Middle frontal gyrus (tissue), 1 donor: ENCODE results near the gene UHRF1.
"Not testable (repeated sequence)": the region's sequence is repeated elsewhere in the genome, so short reads cannot be mapped to it uniquely, and the experiment has no call there.

Experiments used
- DNase-seq: peaks from one replicate; pipeline ENCODE4 v3.0.0-alpha.2; 2015; ENCODE audit warnings: low spot score; ENCODE audit errors: extremely low spot score

UHRF1 gene

DNA sequence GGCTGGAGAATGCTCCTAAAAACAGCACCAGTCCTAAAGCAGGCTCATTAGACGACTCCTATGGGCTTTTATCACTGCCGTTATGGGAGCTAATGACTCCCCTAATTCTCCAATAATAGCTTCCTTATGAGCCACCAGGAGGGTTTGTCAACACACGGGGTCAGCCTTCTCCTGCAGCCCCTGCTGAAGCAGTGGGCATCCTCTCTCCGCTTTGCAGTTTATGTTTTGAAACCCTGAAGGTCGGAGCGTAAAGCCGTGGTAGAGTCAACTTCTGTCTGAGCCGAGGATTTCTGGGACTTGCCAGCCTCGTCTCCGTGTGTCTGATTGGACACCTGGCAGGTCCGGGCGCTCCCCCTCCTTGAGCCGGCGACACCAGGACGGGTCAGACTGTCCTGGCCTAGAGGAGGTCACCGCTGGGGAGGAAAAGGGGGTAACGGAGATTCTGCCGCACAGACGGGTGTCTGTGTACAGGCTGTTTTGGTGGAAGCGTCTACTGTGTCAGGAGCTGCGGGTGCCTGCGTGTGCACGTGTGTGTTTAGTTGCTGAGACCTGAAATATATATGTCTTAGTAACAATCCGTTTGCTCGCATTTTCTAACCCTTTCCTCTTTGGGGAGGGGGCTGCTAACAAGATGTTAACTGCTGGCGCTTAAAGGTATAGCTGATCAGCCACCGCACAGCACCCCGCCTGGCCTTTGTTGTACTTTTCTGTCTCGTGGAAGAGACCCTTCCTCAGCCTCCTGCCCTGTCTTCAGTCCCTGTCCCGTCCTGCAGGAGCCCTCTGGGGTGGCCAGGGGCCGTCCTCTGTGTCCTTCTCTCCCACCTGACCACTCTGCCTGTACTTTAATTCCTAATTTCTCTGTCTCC lies 61.5 kb downstream of the UHRF1 start:
- no peak for DNase-seq

DNA sequence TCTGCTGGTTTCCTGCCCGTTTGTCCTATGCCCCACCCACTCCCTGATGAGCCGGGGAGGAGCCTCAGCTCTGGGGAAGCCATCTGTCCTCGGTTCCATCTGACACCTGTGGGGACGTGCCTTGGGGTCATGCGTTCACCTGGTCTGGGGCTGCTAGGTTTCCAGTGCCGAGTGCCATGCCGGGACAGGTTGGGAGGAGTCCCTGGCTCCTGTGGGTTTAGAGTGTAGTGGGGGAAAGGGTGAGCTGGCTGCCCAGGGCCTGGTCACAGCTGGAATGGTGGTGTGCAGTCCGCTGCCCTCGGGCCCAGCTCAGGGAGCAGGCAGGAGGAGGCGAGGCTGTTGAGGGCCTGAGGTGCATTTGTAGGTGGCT lies 62.1 kb downstream of the UHRF1 start:
- DNase-seq, result no peak

DNA sequence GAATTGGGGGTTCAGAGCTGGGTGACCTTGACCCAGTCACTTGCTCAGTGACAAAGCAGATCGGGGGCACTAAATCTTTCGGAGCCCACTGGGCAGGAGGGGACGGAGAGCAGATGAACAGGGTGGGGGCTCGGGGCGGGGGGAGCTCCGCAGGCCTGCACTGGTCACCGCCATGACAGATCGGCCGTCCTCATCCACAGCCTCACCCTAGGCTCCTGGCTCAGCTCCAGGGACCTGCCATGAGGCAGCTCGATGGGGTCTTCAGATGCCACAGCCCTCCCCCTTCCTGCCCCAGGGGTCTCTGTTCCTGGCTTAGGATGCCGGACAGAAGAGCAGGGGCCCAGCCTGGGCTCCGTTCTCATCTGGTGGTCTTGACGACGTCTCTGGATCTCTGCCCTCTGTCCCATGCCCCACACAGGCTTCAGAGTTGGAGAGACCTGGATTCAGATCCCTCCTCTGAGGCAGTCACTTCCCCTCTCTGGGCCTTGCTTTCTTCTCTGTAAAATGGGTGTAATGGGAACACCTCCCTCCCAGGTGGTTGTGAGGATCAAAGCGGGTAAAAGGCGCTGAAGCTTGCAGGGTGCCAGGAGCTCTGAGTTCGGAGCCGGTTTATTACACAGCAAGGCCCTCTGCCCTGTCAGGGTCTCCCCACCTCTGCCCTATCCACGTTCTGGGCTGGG lies 62.7 kb downstream of the UHRF1 start:
- no peak for DNase-seq

DNA sequence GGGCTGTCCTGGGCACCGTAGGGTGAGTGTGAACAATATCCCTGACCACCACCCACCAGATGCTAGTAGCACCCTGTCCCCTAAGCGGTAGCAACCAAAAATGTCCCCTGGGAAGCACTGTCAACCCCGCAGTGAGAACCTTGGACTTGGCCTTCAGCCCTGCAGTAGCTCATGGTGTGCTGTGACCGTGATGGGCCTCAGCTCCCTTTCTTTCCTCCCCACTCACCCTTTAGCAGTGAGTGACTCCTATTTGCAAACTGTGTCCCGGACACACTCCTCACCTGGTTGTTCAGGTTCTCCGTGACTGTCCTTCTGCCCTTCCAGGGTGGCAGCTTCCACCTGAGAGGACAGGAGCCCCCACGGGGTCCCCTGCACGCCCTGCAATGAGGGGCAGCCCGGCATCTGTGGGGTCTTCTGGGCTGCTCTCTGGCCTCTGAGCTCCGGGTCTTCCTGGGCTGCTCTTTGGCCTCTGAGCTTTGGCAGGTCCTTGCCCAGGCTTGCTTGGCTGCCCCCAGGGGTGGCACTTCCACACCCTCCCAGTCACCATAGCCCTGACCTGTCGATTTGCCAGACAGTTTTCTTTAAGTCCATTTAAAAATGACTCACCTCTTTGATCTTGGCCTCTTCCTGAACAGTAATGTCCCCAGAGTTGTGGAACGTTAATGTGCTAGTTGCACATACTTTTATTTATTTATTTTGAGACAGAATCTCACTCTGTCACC lies 63.4 kb downstream of the UHRF1 start:
- no peak for DNase-seq

DNA sequence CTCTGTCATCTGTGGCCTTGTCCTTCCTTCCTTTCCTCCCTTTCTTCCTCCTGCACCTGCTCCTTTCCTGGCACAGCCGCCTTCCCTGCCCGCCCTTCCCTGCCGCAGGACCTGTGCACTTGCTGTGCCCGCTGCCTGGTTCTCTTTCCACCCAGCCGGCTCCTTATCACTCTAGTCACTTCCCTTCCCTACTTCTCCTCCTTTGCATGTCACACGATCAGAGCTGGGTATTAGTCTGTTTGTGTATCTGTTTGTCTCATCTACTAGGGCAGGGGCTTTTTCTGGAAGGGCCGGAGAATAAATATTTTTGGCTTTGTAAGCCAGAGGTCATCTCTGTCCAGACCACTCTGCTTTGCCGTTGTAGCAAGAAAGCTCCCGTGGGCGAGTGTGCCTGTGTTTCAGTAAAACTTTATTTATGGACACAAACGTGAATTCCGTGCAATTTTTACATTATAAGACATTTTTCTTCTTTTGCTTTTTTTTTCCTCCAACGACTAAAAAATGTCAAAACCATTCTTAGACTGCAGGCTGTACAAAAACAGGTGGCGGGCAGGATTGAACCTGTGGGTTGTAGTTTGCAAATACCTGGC lies 65.7 kb downstream of the UHRF1 start:
- DNase-seq, result no peak

DNA sequence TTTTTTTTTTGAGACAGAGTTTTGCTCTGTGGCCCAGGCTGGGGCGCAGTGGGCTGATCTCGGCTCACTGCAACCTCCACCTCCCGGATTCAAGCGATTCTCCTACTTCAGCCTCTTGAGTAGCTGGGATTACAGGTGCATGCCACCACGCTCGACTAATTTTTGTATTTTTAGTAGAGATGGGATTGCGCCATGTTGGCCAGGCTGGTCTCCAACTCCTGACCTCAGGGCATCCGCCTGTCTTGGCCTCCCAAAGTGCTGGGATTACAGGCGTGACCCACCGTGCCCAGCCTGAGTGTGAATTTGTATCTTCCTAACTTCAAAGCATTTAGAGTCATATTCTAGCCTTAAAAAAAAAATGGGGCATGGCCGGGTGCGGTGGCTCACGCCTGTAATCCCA lies 66.3 kb downstream of the UHRF1 start:
- DNase-seq, result not testable (repeated sequence)

DNA sequence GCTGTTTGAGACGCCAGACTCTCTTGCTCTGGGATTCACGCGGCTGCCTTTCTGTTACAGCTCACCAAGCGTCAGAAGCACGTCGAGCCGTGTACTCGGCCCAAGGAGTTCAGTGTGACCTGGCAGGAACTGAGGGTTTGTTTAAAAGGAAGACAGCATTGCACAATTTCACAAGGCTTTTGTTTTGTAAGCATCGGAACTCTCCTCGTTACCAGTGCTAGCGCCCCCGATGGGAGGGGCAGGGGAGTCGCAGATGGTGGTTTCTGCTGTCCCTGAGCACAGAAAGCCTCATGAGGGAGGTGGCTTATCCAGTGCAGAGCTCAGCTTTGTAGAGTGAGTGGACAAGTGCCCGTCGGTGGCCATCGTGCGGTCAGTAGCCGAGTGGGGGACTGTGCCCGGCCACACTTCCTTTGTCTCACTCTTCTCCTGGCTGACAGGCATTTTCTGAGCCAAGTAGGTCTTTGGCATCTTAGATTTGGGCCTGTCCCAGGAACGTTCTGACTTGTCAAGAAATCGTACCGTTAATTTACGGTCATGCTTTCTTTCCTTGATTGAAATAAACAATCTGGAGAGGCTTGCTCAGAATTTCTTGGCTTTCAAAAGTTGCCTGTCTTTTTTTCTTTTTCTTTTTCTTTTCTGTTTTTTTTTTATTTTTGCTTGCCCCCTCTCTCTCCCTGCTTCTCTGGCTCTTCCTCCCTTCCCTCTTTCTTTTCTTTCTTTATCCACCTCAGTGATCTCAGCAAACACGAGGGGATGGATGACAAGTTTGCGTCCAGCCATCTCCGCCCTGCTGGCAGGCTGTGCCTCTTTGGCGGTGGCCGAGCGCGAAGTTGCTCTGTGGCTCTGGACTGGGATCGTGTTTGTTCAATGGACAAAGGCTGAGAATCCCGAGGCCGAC lies 67.3 kb downstream of the UHRF1 start:
- no peak for DNase-seq

DNA sequence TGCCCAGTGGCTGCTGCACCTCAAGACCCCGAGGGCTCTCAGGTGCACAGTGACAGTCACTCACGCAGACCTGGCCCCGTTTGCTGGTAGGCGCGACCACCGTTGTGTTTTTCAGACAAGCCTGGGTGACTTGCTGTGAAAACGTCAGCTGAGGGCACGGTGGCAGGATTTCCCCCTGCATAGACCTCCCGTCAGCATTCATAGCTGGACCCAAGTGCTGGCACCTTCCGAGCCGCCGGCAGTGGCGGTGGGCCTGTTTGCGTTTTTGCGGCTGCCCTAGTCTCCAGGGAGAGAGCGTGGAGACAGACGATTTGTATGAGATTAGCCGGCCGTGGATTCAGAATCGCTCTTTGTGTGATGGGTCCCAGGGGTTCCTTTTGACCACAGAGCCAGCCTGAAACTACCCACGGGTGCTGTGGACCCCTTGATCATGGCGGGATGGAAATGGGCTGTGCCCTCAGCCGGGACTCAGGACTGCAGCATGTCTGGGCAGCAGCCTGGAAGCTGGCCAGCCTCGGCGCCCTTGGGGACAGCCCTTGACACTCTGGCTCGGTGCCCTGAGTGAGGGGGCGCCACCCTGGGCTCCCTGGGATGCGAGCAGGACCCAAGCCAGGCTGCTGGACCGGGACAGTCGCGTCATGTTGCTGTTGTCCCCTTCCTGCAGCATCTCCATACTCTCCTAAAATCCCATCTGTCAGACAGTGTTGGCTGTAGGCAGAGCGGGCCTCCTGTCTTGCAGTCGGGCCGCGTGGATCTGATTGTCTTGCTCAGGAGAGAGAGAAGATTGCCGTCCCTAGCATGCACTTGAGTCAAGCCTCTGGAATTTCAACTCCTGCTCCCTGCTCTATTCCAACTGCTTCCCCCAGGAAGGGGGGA lies 68.2 kb downstream of the UHRF1 start:
- DNase-seq, result no peak

DNA sequence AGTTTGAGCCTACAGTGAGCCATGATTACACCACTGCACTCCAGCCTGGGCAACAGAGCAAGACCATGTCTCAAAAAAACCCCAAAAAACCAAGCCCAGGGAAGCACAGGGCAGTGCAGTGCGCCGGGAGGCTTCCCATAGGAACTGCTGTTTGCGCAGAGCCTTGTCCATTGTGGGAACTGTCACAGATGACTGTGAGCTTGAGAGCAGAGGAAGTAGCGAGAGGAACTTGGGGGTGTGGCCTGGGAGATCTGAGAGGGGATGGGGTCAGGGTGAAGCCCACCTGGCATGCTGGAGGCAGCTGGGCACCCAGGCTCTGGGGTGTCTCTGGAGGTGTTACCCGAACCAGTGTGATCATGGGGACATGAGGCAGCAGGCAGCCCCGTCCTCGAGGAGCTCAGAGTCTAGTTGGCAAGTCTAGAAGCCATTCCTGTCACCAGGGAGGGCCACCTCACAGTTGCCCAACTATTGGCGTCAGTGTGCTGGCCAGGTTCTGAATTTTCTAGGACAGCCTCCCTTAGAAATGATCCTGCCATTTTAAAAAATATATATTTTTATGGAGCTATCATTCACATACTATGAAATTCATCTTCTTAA lies 70.0 kb downstream of the UHRF1 start:
- no peak for DNase-seq

DNA sequence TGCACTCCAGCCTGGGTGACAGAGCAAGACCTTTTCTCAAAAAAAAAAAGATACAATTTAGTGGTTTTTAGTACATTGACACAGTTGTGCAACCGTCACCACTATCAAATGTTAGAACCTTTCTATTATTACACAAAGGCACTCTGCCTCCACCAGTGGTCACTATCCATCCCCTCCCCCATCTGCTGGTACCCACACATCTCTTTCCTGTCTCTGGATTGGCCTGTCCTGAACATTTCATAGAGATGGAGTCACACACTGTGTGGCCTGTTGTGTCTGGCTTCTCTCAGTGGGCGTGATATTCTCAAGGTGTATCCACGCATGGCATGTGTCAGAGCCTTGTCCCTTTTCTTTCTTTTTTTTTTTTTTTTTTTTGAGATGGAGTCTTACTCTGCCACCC lies 70.8 kb downstream of the UHRF1 start:
- no peak for DNase-seq

DNA sequence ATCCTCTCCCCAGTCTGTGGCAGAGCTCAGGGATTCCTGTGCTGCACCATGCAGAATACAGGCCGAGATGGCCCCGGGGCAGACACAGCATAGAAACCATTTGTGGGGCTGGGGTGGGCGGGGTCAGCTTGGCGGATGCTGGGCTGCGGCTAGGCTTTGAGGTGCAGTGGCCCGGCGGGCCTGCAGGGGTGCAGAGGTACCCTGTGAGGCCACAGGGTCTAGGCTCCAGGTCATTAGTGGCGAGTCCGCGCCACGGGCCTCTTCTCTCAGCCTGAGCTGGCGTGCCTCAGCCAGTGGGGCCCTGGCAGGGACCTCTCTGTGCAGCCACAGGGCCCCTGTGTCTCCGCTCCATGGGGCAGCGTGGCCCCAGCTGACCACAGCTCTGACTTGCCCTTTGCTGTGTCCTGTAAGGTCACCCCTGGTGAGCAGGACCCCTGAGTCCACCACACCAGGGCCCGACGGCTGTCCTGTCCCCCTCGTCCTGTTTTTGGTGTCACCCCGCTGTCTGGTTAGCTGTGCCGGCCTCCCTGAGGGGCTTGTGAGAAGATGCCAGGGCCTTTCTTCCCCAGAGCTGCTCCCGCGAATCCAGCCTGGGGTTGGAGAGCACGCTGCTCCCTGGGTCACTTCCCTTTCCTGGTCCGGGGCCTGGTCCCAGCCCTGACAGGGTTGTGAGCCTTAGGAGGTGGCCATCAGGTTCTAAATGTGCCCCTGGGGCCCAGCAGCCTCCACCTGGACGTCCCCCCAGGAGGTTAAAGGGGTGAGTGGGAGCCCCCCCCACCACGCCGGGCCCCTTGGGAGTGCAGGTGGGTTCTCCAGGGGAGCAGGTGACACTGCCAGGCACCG lies 71.8 kb downstream of the UHRF1 start:
- no peak for DNase-seq

DNA sequence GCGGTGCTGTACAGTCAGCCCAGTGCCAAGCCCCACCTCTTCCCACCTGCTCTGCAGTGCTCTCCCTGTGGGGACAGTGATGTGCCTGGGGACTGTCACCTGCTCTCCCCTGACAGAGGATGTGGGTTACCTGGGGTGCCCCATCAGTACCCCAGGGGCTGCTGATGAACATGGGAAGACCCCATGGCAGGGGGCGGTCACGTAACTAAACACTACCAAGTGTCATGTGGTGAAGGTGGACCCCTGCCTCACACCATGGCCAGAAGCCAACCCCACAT lies 72.3 kb downstream of the UHRF1 start:
- DNase-seq, result no peak

DNA sequence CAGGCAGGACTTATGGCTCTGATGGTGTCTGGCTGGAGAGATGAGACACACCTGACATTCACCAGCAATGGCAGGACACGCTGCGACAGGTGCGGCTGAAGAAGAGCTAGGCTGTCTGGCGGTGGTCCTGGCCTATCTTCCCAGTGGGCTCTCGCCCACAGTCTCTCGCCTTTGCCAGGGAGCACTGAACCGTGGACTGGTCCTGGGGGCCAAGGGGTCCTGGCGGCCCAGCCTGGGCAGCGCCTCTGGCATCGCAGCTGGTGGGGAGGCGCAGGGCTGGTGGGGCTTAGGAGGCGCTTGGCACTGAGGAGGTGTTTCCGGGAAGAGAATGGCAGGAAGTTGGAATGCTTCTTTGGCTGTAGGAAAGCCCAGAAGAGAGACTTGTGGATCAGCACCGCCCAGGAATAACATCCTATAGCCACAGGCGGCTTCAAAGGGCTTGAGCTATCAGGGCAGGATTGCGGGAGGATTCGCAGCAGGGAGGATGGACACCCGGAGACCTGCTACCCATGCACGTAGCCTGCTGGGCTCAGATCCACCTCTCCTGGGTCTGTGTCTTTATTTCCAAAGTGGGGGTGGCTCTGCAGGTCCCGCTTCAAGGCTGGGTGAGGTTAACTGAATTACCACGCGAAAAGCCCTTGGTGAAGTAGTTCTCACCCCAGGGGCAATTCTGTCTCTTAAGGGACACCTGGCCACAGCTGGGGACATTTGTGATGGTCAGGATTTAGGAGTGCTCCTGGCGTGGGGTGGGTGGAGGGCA lies 74.2 kb downstream of the UHRF1 start:
- DNase-seq, result no peak

DNA sequence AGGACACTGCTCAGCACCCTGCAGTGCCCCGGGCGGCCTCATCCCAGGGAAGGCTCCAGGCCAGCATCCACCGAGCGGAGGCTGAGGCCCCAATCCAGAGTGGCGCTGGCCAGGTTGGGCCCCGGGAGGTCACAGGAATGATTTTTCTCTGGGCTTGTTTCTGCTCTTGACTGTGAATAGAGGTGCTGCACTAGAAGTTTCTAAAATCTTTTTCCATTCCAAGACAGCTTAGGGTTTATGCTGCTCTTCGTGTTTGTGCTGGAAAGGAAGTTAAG lies 74.7 kb downstream of the UHRF1 start:
- DNase-seq, result no peak

DNA sequence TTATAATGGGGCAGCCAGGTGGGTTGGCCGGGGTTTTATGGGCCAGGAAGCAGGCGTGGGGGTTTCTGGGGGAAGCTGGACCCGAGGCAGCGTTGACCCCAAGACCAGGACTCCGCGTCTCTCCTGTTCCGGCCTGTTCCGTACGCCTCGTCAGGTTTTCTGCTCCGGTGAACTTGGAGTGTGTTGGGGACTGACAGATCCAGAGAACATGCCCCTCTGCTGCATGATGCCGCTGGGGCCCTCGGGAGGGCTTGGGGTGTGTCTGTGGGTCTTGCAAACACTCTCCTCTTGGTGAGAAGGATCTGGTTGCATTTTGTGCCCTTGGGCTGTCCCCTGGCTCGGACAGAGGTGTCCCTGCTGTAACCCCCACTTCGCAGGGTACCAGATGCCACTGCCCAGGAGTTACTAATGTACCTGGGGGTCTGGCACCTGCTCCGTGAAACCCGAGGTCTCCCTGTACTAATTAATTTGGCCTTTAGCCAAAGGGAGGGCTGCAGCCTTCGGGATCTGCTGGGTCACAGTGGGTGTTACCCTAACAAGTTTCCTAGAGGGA lies 75.2 kb downstream of the UHRF1 start:
- DNase-seq, result no peak

DNA sequence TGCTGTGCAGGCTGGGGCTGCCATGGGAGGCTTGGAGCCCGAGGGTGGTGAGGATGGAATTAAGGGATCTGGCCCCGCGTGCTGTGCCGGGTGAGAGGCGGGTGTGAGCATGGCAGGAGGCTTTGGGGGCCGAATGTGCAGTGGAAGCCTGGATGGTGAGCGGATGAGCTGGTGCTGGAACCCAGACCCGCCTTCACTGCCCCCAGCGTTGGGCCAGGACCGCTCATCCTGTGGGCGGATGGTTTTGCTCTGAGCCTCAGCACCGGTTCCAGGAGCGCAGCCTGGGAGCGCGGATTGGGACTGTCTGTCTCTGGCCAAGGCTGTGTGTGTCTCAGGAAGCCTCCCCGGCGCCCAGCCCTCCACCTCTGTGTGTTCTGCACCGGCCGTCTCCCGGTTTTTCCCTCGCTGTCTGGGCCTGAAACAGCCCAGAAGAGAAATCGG lies 76.3 kb downstream of the UHRF1 start:
- DNase-seq, result no peak

DNA sequence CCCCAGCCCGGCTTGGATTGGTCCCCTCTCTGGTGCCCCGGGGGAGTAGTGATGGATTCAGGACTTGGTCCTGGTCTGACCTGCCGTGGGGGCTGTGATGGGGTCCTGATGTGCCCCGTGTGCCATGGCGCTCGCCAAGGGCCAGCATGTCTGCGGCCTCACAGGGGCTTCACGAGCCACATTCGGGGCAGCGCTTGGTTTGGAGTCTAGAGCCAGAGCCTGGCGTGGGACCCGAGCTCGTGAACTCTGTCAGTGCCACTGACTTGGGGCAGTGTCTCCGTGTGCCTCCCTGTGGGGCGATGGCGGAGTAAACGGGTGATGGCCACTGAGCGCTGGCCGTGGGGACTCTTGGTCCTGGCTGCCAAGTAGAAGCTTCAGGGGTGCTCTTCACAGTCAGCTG lies 76.8 kb downstream of the UHRF1 start:
- no peak for DNase-seq

DNA sequence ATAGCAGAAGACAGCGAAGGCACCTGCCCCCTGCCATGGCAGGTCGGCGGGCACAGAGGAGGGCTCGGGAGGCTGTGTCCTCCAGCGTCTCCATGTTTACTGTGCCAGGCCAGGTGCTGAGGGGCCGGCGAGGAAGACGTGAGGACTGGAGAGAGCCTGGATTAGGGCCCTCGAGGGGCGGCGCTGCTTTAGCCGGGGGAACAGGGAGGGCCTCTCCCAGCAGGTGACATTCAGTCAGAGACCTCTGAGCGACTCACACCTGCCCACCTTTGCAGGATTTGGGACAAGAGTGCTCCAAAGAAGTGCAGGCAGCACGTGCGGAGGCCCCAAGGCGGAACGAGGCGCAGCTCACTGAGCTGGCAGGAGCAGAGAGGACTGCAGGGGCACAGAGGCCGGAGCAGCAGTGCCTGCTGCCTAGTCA lies 77.2 kb downstream of the UHRF1 start:
- DNase-seq, result no peak
